Stimulated activated CD8-positive, alpha-beta memory T cell treated with anti-CD3 and anti-CD28 coated beads, Interleukin-12 subunit alpha, Interleukin-12 subunit beta, amount 100 ng/mL, for 24 hours (primary cell): ENCODE results near the gene FBXO48.

Experiments used
- DNase-seq: peaks from one replicate; pipeline ENCODE4 v3.0.0-alpha.2; 2020; ENCODE audit errors: extremely low read depth

The FBXO48 gene

DNA sequence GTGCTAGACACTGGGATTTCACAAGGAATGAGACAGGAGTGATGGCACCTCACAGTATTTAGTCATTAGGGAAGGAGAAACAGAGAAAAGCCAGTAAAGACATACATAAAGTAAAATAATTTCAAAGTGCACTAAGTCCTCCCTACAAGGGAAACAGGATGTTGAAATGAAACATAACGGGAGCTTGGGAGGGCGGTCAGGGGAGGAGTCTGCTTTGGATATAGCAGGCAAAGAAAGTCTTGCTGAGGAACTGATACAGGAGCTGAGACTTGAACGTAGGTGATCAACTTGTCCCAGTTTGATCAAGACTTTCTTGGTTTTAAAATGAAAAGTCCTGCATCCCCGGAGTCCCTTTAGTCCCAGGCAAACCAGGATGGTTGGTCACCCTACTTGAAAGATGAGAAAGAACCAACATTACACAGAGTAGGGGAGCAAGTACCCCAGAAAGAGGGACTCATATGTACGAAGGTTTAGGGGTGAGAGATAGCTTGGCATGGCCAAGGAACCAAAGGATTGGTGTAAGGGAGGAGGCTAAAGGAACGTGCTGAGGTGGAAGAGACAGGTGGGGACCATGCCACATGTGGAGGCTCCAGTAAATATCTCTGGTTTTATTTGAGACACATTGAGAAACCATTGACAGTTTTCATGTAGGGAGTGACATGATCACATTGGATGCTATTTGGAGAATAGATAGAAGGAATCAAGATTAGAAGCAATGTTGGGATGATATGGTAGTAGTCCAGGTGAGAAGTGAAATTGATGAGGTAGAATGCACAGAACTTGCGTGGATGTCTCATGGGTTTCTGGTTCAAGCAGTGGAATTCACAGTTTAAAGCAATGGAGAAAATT is 28.4 kb downstream of the FBXO48 start:
- DNase-seq, result no peak

DNA sequence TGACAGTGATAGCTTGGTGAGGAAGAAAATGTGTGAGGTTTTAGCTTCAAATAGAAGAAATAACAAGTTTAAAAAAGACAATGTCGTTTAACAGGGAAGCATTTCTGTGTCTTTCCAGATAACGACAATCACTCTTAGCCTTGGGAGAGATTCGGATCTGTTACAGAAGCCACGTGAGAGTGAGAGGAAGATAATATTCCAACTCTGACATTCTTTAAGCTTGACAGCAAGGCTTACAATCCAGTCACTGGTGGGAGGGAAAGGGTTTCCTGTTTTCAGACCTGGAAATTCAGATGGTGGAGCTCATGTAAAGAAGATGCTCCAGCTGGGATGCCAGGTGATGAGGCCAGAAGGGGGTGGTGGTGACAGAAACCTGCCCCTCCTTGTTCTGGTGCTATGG is 30.8 kb downstream of the FBXO48 start:
- no peak for DNase-seq

DNA sequence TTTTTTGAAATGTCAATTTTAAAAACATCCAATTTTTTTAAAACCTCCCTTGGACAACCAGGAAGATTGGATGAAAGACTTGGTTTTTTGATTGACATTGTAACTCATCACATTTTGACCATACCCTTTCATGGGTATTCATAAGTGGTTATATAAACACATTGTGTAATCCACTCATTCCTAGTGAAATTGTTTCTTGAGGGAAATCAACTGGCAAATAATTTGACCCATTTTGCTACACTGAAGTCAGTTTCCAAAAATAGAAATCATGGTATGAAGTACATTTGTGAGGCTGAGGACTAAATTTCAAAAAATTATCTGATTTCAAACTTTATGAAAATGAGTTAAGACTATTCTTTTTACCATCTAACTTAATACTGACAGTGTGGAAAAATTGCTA is 31.5 kb downstream of the FBXO48 start:
- no peak for DNase-seq

DNA sequence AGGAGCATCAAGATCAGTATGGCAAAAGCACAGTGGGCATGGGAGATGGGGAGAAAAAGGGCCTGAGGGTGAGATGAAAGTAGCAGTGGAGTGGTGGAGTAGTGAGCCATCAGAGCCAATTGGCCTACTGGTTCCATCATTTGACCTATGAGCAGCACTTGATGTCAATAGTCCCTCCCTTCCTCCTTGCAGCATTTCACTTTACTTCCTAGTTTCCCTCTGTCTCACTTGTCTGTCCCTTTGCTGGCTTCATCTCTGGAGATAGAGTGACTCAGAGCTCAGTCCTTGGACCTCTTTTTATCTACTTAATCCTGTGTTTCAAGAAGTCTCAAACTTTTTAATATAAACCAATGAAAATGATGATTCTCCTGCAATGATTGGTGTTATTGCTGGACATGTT is 32.1 kb downstream of the FBXO48 start:
- DNase-seq, result no peak

DNA sequence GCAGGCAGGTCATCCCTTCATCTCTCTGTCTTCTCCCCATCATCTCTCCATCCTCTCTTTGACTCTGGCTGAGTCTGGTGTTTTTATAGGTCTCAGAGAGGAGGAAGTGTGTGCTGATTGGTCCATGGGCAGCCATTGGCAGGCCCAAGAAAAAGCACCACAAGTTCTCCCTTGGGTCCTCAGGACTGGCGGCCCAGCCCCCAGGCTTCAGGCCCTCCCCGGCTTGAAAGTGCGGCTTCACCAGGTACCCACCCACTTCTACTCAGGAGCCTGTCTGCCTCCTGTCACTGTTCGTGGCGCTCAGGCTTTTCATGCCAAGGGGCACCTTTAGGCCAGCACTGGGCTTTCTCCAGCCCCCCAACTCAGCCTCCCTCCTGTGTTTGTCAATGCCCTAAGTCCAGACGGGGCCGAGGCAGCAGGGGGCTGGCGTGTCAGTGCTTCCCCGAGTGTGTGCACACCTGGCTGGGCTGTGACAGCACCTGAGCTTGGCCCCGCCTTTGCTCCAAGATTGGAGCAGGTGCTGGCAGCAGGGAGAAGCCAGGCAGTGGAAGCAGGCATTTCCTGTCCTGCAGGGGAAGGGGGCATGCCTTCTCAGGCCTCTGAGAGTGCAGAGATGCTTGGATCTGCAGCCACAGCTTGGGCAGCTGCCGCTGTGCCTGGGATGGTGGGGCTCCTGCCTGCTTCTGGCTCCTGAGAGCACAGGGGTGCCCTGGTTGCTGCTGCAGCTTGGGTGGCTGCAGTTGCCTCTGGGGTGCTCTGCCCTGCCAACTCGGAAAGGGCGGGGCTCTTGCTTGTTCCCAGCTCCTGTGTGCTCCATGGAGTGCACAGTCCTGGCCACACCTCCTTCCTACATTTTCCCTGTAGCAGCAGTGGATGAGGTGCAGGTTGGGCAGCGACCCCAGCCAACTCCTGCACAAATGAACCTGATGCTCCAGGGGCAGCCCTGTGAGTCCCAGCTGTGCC is 34.1 kb downstream of the FBXO48 start:
- DNase-seq, result no peak

DNA sequence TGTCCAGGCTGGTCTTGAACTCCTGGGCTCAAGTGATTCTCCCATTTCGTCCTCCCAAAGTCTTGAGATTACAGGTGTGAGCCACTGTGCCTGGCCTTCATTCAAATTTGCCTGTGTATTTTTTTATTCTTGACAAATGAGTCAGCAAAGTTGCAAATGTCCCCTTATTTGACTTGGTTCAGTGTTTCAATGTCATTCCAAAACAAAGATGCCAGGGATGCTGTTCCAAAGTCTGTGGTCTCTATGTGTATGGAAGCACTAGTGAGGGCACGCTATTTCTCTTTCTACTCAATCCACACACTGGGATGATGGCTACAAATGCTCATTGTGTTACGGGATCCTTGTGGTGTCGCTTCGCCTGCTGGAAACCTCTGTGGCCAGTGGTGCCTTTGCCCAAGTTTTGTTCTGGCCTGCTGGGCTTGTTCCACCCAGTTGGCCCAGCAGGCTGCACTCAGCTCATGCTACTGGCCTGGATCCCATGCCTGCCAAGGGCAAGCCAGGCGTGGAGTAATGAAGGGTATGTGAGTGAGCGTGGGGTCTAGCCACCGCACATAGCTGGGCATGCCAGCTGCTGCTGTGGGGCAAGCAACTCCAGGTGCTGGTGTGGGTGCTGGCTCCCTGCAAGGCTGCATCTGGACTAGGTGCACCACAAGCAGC is 35.6 kb downstream of the FBXO48 start:
- DNase-seq, result no peak

DNA sequence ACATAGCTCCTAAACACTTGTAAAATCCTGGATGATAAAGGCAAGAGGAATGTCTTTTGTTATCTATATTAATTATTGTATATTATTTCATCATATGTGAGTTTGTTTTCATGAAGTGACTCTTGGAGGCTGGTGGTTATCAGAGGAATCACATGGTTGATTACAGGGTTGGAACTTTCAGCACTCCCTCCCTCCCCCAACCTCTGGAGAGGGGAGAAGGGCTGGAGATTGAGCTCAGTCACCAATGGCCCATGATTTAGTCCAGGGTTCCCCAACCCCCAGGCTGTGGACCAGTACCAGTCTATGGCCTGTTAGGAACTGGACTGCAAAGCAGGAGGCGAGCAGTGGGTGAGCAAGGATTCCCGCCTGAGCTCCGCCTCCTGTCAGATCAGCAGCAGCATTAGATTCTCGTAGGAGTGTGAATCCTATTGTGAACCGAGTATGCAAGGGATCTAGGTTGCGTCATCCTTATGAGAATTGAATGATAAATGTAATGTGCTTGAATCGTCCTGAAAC is 37.7 kb downstream of the FBXO48 start:
- no peak for DNase-seq

DNA sequence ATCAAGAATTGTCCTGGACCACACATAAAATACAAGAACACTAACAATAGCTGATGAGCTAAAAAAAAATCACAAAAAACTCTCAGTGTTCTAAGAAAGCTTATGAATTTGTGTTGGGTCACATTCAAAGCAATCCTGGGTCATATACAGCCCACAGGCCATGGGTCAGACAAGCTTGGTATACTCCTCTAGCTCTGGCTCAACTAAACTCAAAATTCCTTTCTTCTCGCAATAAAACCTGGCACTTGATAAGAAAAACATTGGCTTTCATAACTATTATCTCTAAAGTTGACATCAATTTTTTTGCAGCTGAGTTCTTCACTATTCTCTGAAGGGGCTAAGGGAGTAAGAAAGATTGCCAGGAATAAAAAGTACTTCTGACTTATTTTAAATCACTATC is 38.3 kb downstream of the FBXO48 start:
- no peak for DNase-seq

DNA sequence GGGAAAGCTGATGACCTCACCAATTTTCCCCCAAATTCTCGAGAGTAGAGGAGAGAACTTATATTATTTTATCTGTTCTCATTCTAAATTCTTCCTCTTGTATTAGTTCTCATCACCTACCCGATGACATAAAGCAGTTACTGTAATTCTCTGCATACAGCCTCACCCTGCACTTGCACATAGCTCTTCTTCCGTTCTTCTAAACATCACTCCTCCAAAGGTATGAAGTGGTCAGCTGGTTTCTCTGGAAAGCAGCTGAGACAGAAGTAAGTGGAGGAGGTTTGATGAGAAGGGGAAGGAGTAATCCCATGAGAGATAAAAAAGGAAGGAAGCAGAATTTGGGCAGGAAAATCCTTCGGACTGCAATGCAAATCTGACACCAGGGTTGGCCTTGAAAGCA is 39.0 kb downstream of the FBXO48 start:
- DNase-seq, result no peak

DNA sequence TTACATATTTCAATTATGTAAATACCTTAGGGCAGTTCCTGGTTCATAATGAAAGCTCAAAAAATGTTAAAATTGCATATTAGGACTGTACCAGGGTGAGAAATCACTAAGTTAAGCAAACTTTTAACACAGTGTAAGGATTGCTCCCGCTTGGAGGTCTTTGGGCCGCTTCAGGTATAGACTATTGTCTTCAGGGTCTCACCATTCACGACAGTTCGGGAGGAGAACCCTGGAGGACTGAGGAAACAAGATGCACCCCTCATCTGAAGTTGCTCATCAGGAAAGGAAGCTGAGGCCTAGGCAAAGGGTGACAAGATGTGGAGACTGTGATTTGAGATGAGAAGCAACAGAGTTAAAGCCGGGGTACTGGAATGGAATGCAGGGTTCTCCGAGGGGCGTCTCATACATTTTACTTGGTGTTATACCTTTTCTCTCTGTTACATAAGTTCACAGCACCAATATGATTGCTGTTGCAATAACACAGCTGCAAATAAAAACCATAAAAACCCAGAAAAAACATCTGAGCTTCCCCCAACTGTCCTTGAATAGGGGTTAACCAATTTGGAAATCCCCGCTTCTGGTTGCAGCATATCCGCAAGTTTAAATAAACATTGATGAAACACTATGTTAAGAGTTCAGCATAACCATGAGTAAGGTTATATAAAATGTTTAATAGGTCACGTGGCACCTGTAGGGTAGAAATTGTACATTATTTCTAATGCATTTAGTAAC is 40.1 kb downstream of the FBXO48 start:
- no peak for DNase-seq

DNA sequence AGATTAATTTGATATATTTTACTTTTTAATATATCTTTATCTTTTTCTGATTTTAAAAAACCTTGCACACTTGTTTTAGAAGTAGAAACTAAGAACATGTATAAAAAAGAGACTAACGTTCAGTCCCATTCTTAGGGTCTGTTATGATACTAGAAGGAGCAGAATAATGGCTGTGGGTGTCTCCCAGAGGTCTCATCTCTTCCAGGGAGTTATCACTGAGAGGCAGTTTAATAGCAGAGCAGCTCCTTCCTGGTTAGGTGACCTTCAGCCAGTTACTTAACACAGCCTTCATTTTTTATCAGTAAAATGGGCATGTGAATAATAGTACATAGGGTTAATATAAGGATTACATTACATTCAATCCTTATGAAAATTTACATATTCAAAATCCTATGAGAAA is 40.6 kb downstream of the FBXO48 start:
- no peak for DNase-seq

DNA sequence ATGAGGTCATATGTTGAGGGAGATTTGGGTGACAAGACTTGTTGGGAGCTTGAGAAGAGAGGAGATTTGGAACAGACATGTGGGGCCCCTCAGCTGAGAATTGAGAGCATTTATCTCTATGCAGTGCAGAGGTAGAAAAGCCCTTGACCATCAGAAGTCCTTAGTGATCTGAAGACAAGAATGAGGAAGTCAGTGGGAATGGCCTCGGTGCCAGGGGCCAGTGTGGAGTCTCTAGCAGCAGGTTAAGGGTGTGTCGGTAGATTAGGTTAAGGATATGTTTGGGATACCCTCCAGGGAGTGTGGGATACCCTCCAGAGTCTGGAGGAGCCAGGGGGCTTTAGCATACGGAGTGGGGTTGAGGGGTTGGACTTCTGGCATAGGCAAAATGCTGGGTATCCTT is 41.6 kb downstream of the FBXO48 start:
- no peak for DNase-seq

DNA sequence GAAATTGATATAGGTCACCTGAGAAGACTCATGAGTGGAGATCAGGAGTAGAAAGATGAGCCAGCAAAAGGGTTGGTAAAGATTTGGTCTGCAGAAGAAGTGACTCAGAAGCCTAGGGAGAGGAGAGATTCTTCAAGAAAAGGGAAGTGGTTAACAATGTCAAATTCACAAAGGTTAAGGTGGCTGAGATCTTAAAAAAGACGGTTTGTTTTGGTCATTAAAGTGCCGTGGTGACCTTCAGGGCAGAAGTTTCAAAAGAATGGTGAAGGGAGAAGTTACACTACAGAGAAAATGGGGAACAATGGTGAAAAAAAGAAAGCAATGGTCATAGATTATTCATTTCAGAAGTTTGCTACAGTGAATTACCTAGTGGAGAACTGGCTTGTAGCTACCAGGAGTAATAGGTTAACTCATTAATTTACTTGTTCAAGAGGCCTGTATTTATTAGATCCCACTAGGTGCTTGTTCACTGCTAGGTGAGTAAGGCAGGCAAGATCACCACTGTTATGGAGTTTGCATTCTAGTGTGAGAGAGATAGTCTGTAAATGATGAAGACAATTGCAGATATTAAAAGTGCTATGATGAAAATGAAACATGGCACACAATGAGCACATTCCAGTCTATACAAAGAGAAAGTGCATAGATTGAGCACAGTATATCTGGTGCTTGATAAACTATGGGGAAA is 43.0 kb downstream of the FBXO48 start:
- DNase-seq, result no peak

DNA sequence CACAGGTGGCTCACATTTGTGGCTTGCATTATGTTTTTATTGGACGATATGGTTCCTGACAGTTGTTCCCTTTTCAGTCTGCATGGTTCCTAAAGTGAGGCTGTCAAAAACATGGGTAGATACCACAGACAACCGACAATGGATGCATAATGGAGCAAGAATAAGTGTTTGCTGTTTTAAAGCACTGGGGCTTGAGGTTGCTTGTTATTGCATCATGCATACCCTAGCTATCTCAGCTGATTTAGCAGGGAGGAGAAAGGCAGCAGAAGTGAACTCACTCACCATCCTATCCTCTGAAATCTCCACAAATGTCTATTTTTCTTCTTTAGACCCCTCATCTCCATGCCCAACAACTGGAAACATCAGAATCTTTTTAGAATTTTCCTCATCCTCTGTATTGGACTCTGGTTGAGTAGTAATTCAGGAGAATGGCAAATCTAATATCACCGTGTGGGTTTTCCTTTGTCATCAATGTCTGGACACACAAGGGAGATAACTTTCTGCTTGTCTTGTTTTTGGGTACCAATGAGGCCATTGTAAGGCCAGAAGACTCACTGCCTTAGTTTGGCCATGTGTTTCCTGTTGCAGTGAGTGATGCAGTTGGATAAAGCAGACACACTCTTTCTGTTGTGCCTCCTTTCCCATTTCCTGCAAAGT is 46.7 kb downstream of the FBXO48 start:
- DNase-seq, result no peak

DNA sequence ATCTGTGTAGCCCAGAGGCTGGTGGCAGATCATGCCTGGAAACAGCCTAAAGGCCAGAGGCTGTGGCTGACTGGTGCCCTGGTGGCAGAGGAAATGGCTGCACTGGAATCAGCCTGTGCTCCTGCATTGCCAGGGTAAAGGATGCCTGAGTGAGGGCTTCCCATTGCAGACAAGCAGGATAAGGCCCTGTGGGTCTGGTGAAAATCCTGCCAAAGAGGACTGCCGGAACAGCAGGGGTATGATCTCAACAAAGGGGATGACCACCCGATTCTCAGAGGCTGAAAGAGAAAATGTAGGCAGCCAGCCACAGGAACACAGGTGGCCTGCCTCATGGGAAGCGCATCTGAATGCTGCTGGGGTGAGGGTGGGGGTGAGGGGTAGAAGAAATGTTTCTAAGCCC is 48.2 kb downstream of the FBXO48 start:
- DNase-seq, result no peak

DNA sequence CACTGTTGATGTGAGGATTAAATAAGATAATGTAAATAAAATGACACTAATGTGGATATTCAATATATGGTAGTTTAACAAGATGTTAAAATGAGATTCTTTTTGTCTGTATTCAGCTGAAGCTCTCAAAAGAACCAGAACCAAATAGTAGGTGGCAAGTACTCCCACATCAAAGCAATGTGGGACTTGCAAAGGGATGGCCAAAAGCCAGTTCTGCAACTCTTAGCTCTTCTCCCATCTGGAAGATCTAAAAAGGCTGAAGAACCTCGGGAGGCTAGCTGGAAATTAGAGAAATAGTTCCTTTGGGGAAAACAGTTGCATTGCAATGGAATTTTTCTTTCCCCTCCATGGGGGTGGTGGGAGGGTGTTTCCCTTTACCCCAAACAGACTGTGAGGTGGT is 48.7 kb downstream of the FBXO48 start:
- DNase-seq, result no peak

DNA sequence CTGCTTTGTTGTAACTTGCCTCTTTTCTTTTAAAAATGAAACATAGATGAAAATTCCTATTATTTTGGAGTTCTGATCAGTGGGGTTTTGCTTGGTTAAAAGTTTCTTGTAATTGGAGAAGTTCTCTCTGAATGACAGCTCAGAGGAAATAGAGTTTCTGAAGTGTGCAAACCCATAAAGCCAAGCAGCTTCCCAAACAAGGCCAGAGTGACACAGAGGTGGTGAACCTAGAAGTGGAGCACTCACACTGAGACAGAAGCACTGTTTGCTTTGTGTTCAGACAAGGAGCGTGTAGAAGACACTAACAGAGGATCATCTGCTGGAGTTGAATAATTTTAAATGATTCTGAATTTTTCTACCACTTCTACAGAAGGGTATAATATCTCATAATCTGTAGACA is 49.2 kb downstream of the FBXO48 start:
- no peak for DNase-seq

DNA sequence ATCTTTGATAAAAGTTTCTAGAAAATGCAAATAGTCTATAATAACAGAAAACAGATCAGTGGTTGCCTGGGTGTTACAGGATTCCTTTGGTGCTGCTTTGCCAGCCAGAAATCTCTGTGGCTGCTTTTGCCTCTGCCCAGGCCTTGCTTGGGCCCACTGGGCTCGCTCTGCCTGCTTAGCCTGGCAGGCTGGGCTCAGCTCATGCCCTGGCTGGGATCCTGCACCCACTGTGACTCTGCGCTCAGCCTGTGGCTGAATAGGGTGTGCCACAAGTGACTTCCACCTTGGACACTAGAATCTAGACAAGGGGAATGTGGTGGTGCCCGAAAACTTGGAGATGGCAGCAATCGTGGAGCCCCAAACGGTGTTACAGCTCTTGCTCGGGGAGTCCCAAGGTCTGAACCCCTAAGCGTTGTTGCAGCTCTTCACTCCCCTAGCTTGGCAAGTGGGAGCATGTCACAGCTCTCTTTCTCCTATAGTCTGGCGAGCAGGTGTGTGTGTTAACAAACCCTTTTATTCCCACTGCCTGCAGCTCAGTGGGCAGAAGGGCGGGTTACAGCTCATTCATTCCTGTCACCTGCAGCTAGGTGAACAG is 50.9 kb downstream of the FBXO48 start:
- DNase-seq, result no peak

DNA sequence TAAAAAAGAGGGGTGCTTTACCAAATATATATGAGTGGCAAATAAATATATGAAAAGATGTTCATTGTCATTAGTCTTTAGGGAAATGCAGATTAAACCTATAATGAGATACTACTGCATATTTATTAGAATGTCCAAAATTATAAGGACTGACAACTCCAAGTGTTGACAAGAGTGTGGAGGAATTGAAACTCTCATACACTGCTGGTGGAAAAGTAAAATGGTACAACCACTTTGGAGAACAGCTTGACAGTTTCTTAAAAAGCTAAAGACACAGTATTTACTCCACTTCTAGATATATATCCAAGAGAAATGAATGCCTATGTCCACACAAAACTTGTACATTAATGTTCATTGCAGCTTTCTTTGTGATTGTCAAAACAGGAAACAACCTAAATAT is 51.6 kb downstream of the FBXO48 start:
- no peak for DNase-seq

DNA sequence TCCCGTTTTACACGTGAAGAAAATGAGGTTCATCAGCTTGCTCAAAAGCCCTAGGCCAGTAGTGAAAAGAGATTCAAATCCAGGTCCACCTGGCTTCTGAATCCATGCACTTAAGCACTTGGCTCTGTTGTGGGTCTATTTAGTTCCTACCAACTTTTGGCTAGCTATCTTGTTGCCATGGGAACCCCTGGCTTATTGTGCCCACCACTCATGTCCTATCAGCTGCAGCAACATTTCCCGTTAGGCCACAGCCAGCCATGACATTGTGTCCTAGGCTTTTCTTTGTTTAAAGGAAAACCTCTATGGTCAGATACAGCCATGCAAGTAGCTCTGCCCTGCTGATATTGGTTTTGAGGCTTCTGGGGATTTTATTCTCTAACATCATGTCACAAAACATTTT is 52.2 kb downstream of the FBXO48 start:
- DNase-seq, result no peak
